ENCODE data around the gene SLN. TPM values are rescaled to one million over a fixed set of nuclear protein-coding genes. Genes with fewer than 3 reads are reported as not detected.

Gene SLN
- total and polyA plus RNA-seq, 9 of the 15 experiments (the other 6 are each of a cell fraction or from before 2014, with no cell fraction given): not detected

DNA sequence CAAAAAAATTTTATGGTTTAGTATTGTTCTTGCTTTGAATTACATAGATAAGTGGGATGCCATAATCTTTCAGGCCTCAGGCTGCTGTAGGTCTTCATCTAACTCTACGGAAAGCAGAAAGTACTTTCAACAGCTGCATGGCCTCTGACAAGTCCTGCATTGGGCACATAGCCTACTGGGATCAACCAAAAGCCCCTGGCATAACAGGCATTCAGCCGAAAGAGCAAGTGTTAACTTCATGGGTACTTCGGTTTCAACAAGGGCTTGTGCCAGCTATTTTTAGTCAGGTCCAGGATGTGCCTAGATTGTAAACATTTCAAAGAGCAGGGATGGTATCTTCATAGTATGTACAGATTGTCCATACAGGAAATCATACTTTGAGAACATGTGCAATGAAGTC is 3.1 kb downstream of the SLN start:
- FAIRE-seq (no peak), ATAC-seq (no peak), DNase-seq (ENCODE audit: extremely low read depth in 1 of 4, low spot score in 3 of 4) (no peak)
- intact Hi-C loops (cut with micrococcal nuclease) (no loop called here), in situ Hi-C loops (cut with MboI) (no loop called here)
- Histone ChIP-seq H2AFZ (ENCODE audit: low read depth, low read length) (no peak overlapping the region), H3K27ac (ENCODE audit: extremely low read depth, low read depth, low read length) (no peak overlapping the region), H3K9ac (ENCODE audit: insufficient read depth in 1 of 2, low read depth in 2 of 2, low read length in 2 of 2) (no peak overlapping the region), H3K4me3 (no peak overlapping the region), H3K9me1 (ENCODE audit: control insufficient read depth, insufficient read depth, low read length) (no peaks in the 10 kb centered on the region), H3K9me3 (replicated peaks; ENCODE audit: control insufficient read depth, insufficient read depth, low read depth, low read length) (no peaks in the 10 kb centered on the region), H3K36me3 (ENCODE audit: control insufficient read depth, insufficient read depth, low read length) (no peaks in the 10 kb centered on the region), H3K4me1 (replicated peaks in 1 of 2; ENCODE audit: control insufficient read depth in 2 of 2, insufficient read depth in 2 of 2, low read length in 2 of 2) (no peaks in the 10 kb centered on the region), H3K79me2 (ENCODE audit: control insufficient read depth, insufficient read depth, low read length) (no peaks in the 10 kb centered on the region), H3K4me2 (ENCODE audit: insufficient read depth, low read length) (no peak overlapping the region), H3K27me3 (ENCODE audit: control insufficient read depth in 2 of 2, insufficient read depth in 2 of 2, low read length in 2 of 2) (peaks cover 3 to 8% of the 10 kb centered on the region in 2 experiments; a peak in 4 of 5 replicates), H4K20me1 (replicated peaks; ENCODE audit: control insufficient read depth, insufficient read depth, low read length) (no peaks in the 10 kb centered on the region)
- WGBS (ENCODE audit: insufficient coverage, low coverage, missing lambda C conversion rate): 6% methylated on average over 3 of the region's 3 CpGs
- ChIA-PET CTCF (ENCODE audit: low intra/inter-chr PET ratio) (no interaction called here), POLR2A (interaction anchor here (0.6 kb wide), 1 partner anchor 77 kb away, joined by 3 read pairs; no protein-coding TSS in a partner anchor)
- BruUV-seq (replicated peaks): no TSS peak
- TF ChIP-seq, protein P1, sequence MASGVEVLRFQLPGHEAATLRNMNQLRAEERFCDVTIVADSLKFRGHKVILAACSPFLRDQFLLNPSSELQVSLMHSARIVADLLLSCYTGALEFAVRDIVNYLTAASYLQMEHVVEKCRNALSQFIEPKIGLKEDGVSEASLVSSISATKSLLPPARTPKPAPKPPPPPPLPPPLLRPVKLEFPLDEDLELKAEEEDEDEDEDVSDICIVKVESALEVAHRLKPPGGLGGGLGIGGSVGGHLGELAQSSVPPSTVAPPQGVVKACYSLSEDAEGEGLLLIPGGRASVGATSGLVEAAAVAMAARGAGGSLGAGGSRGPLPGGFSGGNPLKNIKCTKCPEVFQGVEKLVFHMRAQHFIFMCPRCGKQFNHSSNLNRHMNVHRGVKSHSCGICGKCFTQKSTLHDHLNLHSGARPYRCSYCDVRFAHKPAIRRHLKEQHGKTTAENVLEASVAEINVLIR (CRISPR knock-in tag; IDR thresholded peaks at IDR 0.05): no peak
- TF ChIP-seq PHF8 (IDR thresholded peaks at IDR 0.05; ENCODE audit: borderline replicate concordance, low read length) (no peak), LARP7 (IDR thresholded peaks at IDR 0.05) (no peak), RAD51 (IDR thresholded peaks at IDR 0.05; ENCODE audit: borderline replicate concordance, low read depth) (no peak), E4F1 (CRISPR knock-in tag; IDR thresholded peaks at IDR 0.05; ENCODE audit: borderline replicate concordance) (no peak), POLR2B (IDR thresholded peaks at IDR 0.05; ENCODE audit: low read depth, partially characterized antibody) (no peak), TAF1 (IDR thresholded peaks at IDR 0.05; ENCODE audit: control insufficient read depth, extremely low read depth, insufficient read depth, low read length, severe bottlenecking) (no peak), MCM2 (IDR thresholded peaks at IDR 0.05; ENCODE audit: low read depth) (no peak), ZNF561 (CRISPR knock-in tag; conservative IDR thresholded peaks at IDR 0.05) (no peak), CREB1 (IDR thresholded peaks at IDR 0.05) (no peak), CREB1 (CRISPR knock-in tag; IDR thresholded peaks at IDR 0.05) (no peak), SIN3A (IDR thresholded peaks at IDR 0.05; ENCODE audit: borderline replicate concordance in 2 of 2, control insufficient read depth in 1 of 2, low read depth in 2 of 2, low read length in 2 of 2) (no peak)
- TF ChIP-seq, protein P2, sequence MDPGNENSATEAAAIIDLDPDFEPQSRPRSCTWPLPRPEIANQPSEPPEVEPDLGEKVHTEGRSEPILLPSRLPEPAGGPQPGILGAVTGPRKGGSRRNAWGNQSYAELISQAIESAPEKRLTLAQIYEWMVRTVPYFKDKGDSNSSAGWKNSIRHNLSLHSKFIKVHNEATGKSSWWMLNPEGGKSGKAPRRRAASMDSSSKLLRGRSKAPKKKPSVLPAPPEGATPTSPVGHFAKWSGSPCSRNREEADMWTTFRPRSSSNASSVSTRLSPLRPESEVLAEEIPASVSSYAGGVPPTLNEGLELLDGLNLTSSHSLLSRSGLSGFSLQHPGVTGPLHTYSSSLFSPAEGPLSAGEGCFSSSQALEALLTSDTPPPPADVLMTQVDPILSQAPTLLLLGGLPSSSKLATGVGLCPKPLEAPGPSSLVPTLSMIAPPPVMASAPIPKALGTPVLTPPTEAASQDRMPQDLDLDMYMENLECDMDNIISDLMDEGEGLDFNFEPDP (CRISPR knock-in tag; IDR thresholded peaks at IDR 0.05): no peak
- TF ChIP-seq, protein P3, sequence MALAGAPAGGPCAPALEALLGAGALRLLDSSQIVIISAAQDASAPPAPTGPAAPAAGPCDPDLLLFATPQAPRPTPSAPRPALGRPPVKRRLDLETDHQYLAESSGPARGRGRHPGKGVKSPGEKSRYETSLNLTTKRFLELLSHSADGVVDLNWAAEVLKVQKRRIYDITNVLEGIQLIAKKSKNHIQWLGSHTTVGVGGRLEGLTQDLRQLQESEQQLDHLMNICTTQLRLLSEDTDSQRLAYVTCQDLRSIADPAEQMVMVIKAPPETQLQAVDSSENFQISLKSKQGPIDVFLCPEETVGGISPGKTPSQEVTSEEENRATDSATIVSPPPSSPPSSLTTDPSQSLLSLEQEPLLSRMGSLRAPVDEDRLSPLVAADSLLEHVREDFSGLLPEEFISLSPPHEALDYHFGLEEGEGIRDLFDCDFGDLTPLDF (CRISPR knock-in tag; IDR thresholded peaks at IDR 0.05): no peak
- TF ChIP-seq, protein P4, sequence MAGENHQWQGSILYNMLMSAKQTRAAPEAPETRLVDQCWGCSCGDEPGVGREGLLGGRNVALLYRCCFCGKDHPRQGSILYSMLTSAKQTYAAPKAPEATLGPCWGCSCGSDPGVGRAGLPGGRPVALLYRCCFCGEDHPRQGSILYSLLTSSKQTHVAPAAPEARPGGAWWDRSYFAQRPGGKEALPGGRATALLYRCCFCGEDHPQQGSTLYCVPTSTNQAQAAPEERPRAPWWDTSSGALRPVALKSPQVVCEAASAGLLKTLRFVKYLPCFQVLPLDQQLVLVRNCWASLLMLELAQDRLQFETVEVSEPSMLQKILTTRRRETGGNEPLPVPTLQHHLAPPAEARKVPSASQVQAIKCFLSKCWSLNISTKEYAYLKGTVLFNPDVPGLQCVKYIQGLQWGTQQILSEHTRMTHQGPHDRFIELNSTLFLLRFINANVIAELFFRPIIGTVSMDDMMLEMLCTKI (IDR thresholded peaks at IDR 0.05; ENCODE audit: partially characterized antibody): no peak
